Chondrocyte (in vitro differentiated cells): ENCODE data around the gene MRPS18C. TPM values are rescaled to one million over a fixed set of nuclear protein-coding genes. Genes with fewer than 3 reads are reported as not detected.
A peak's percentile ranks its signal among the peaks of the same experiment; 100 is the strongest.
"Not testable (repeated sequence)": the region's sequence is repeated elsewhere in the genome, so short reads cannot be mapped to it uniquely, and the experiment has no call there.

Experiments used
- DNase-seq: peaks from one replicate; pipeline ENCODE4 v3.0.0; 2021; ENCODE audit warnings: mixed read lengths, low spot score
- H3K27ac Mint-ChIP-seq: one replicate; pipeline ENCODE4 v1.8.0; 2021; ENCODE audit warnings: mild to moderate bottlenecking, moderate library complexity, mixed read lengths; ENCODE audit not compliant: unreplicated experiment
- H3K27me3 Mint-ChIP-seq: 2 replicates; pipeline ENCODE4 v1.8.0; 2021; ENCODE audit warnings: low read depth, mixed read lengths
- H3K36me3 Mint-ChIP-seq: 2 replicates; pipeline ENCODE4 v1.8.0; 2021; ENCODE audit warnings: low read depth, mixed read lengths
- H3K4me1 Mint-ChIP-seq: 2 replicates; pipeline ENCODE4 v1.8.0; 2021; ENCODE audit warnings: low read depth, mild to moderate bottlenecking, mixed read lengths
- H3K4me3 Mint-ChIP-seq: one replicate; pipeline ENCODE4 v1.8.0; 2021; ENCODE audit warnings: mild to moderate bottlenecking, moderate library complexity, mixed read lengths; ENCODE audit not compliant: unreplicated experiment
- H3K9me3 Mint-ChIP-seq: 2 replicates; pipeline ENCODE4 v1.8.0; 2021; ENCODE audit warnings: low read depth, mixed read lengths
- CTCF ChIP-seq: fragments of 200-600 bp; sonication (generic); IDR thresholded peaks from 2 replicates; pipeline ENCODE4 v1.5.0; 2021; ENCODE audit warnings: antibody characterized with exemption, mild to moderate bottlenecking, moderate library complexity
- total RNA-seq: library from RNA; stranded (reverse); gene quantifications from 3 replicates; pipeline ENCODE4 v1.2.1, GENCODE V29; 2021

The MRPS18C gene
- total RNA-seq, 1 donor from 2014 or later = 34.5 TPM

GRCh38 chr4:83484500-83485461 is 28.9 kb downstream of the MRPS18C start, which contains the start of gene ABRAXAS1:
Gene ABRAXAS1, minus strand, starts transcription at chr4:83485100. Its CDS starts 28 bp downstream, at chr4:83485072.
- TF ChIP-seq CTCF = peak; percentile 10
- Mint-ChIP-seq H3K36me3 (no peaks in the 10 kb centered on the region), H3K4me3 (peak within 1 kb of the TSS; percentile 98), H3K9me3 (no peaks in the 10 kb centered on the region), H3K27ac (peak within 1 kb of the TSS; percentile 96), H3K27me3 (no peaks in the 10 kb centered on the region), H3K4me1 (peaks cover 13% of the 10 kb centered on the region)
- peak; percentile 98 for DNase-seq

GRCh38 chr4:83486457-83487129 is 30.7 kb downstream of the MRPS18C start:
- Mint-ChIP-seq H3K36me3 (no peaks in the 10 kb centered on the region), H3K4me3 (no peak overlapping the region)
- no peak for DNase-seq

GRCh38 chr4:83489711-83490326 is 34.0 kb downstream of the MRPS18C start:
- Mint-ChIP-seq H3K9me3 (no peaks in the 10 kb centered on the region), H3K27me3 (peaks cover 3% of the 10 kb centered on the region), H3K36me3 (no peaks in the 10 kb centered on the region), H3K27ac (no peak overlapping the region), H3K4me1 (peaks cover 6% of the 10 kb centered on the region), H3K4me3 (no peak overlapping the region)
- no peak for TF ChIP-seq CTCF
- no peak for DNase-seq

More at GRCh38 chr4:83486457-83487129, 30.7 kb downstream of the MRPS18C start:
- H3K4me1 Mint-ChIP-seq = peaks cover 13% of the 10 kb centered on the region
- H3K27ac Mint-ChIP-seq = no peak overlapping the region
- no peaks in the 10 kb centered on the region for H3K9me3 Mint-ChIP-seq
- peaks cover 3% of the 10 kb centered on the region for H3K27me3 Mint-ChIP-seq
- no peak for TF ChIP-seq CTCF

- no peak overlapping the region for H3K27ac Mint-ChIP-seq
- no peaks in the 10 kb centered on the region for H3K36me3 Mint-ChIP-seq
- peaks cover 3% of the 10 kb centered on the region for H3K27me3 Mint-ChIP-seq
- no peaks in the 10 kb centered on the region for H3K9me3 Mint-ChIP-seq
- H3K4me3 Mint-ChIP-seq = no peak overlapping the region
- H3K4me1 Mint-ChIP-seq = no peaks in the 10 kb centered on the region
- peak; percentile 85 for TF ChIP-seq CTCF
- no peak for DNase-seq
Observed at GRCh38 chr4:83490876-83491450, 35.1 kb downstream of the MRPS18C start.

GRCh38 chr4:83496085-83496917 is 40.4 kb downstream of the MRPS18C start:
- not testable (repeated sequence) for H3K4me3 Mint-ChIP-seq, DNase-seq, H3K27me3 Mint-ChIP-seq, H3K36me3 Mint-ChIP-seq, H3K4me1 Mint-ChIP-seq, H3K9me3 Mint-ChIP-seq, H3K27ac Mint-ChIP-seq
